H9 (cell line): ENCODE data around the gene ZSWIM2. TPM values are rescaled to one million over a fixed set of nuclear protein-coding genes. Genes with fewer than 3 reads are reported as not detected.
A peak's percentile ranks its signal among the peaks of the same experiment; 100 is the strongest.

ENCODE experiments used
- DNase-seq: peaks from one replicate; pipeline ENCODE4 v3.0.0-alpha.2; 2017
- H2AFZ ChIP-seq: one replicate; pipeline ENCODE4 v1.6.1; 2013; ENCODE audit warnings: mild to moderate bottlenecking, low read length, control low read depth, moderate library complexity
- H2AK5ac ChIP-seq: 2 replicates; pipeline ENCODE4 v1.6.1; 2013; ENCODE audit warnings: low read length, control low read depth, mixed read lengths; ENCODE audit not compliant: insufficient read length
- H2BK120ac ChIP-seq: one replicate; pipeline ENCODE4 v1.6.1; 2013; ENCODE audit warnings: low read depth, mild to moderate bottlenecking, low read length, control low read depth, inconsistent platforms; ENCODE audit not compliant: poor library complexity, severe bottlenecking
- H2BK12ac ChIP-seq: 2 replicates; pipeline ENCODE4 v1.6.1; 2013; ENCODE audit warnings: low read length, control low read depth, mixed read lengths, low read depth; ENCODE audit not compliant: insufficient read length
- H2BK15ac ChIP-seq: 2 replicates; pipeline ENCODE4 v1.6.1; 2013; ENCODE audit warnings: low read depth, low read length, control low read depth
- H2BK20ac ChIP-seq: one replicate; pipeline ENCODE4 v1.6.1; 2013; ENCODE audit warnings: low read depth, mild to moderate bottlenecking, low read length, control low read depth, inconsistent platforms; ENCODE audit not compliant: poor library complexity, severe bottlenecking
- H2BK5ac ChIP-seq: 2 replicates; pipeline ENCODE4 v1.6.1; 2013; ENCODE audit warnings: low read length, control low read depth, mixed read lengths; ENCODE audit not compliant: insufficient read length
- H3K14ac ChIP-seq: 2 replicates; pipeline ENCODE4 v1.6.1; 2013; ENCODE audit warnings: low read length, control low read depth; ENCODE audit not compliant: insufficient read depth
- H3K18ac ChIP-seq: 2 replicates; pipeline ENCODE4 v1.6.1; 2013; ENCODE audit warnings: low read depth, mild to moderate bottlenecking, mixed read lengths, low read length, control low read depth; ENCODE audit not compliant: insufficient read length
- H3K23ac ChIP-seq: 2 replicates; pipeline ENCODE4 v1.6.1; 2013; ENCODE audit warnings: low read length, control low read depth, mixed read lengths, low read depth; ENCODE audit not compliant: insufficient read length
- H3K23me2 ChIP-seq: 2 replicates; pipeline ENCODE4 v1.6.1; 2013; ENCODE audit warnings: low read depth, mild to moderate bottlenecking, mixed read lengths, low read length, control low read depth; ENCODE audit not compliant: insufficient read length, poor library complexity, severe bottlenecking
- H3K27ac ChIP-seq: 2 replicates; pipeline ENCODE4 v1.5.1; 2013; ENCODE audit warnings: low read length, control low read depth, mixed read lengths, low read depth; ENCODE audit not compliant: insufficient read length
- H3K27me3 ChIP-seq: 2 replicates; pipeline ENCODE4 v1.6.1; 2013; ENCODE audit warnings: low read length, control low read depth, inconsistent platforms; ENCODE audit not compliant: insufficient read depth
- H3K4ac ChIP-seq: 2 replicates; pipeline ENCODE4 v1.6.1; 2013; ENCODE audit warnings: low read depth, mild to moderate bottlenecking, control low read depth, inconsistent platforms, low read length, moderate library complexity
- H3K4me1 ChIP-seq: 2 replicates; pipeline ENCODE4 v1.6.1; 2013; ENCODE audit warnings: low read length, control low read depth, inconsistent platforms; ENCODE audit not compliant: insufficient read depth
- H3K4me2 ChIP-seq: 2 replicates; pipeline ENCODE4 v1.6.1; 2013; ENCODE audit warnings: low read length, control low read depth, mixed read lengths; ENCODE audit not compliant: insufficient read length, insufficient read depth
- H3K56ac ChIP-seq: 2 replicates; pipeline ENCODE4 v1.6.1; 2013; ENCODE audit warnings: low read depth, mild to moderate bottlenecking, mixed read lengths, low read length, control low read depth; ENCODE audit not compliant: insufficient read length
- H3K79me1 ChIP-seq: 2 replicates; pipeline ENCODE4 v1.6.1; 2013; ENCODE audit warnings: low read depth, mild to moderate bottlenecking, moderate library complexity, low read length, control low read depth, inconsistent platforms; ENCODE audit not compliant: insufficient read depth, poor library complexity, severe bottlenecking
- H3K79me2 ChIP-seq: 2 replicates; pipeline ENCODE4 v1.6.1; 2013; ENCODE audit warnings: low read length, control low read depth, inconsistent platforms; ENCODE audit not compliant: insufficient read depth
- H3K9ac ChIP-seq: 2 replicates; pipeline ENCODE4 v1.6.1; 2013; ENCODE audit warnings: low read length, control low read depth, mixed read lengths; ENCODE audit not compliant: insufficient read length; ENCODE audit errors: extremely low read depth
- H3K9me3 ChIP-seq: one replicate; pipeline ENCODE4 v1.6.1; 2013; ENCODE audit warnings: low read depth, low read length, inconsistent platforms; ENCODE audit not compliant: control insufficient read depth
- H3T11ph ChIP-seq: one replicate; pipeline ENCODE4 v1.6.1; 2013; ENCODE audit warnings: mild to moderate bottlenecking, low read length, control low read depth, inconsistent platforms
- H4K20me1 ChIP-seq: one replicate; pipeline ENCODE4 v1.6.1; 2013; ENCODE audit not compliant: control insufficient read depth, insufficient read length, insufficient read depth
- H4K5ac ChIP-seq: 2 replicates; pipeline ENCODE4 v1.6.1; 2013; ENCODE audit warnings: low read depth, mild to moderate bottlenecking, mixed read lengths, low read length, control low read depth; ENCODE audit not compliant: insufficient read length
- H4K8ac ChIP-seq: replicated peaks from 2 replicates; pipeline ENCODE4 v1.6.1; 2013; ENCODE audit warnings: low read length, control low read depth, mixed read lengths, low read depth; ENCODE audit not compliant: insufficient read length
- H4K91ac ChIP-seq: 2 replicates; pipeline ENCODE4 v1.6.1; 2013; ENCODE audit warnings: low read depth, mild to moderate bottlenecking, moderate library complexity, mixed read lengths, low read length, control low read depth; ENCODE audit not compliant: insufficient read length
- H3K27ac Mint-ChIP-seq, 3 experiments: 2 replicates in 2 of 3; 3 replicates in 1 of 3; pipeline ENCODE4 v1.8.0; 2020 to 2021; ENCODE audit warnings: mixed read lengths in 3 of 3, mild to moderate bottlenecking in 1 of 3, moderate library complexity in 1 of 3
- H3K27me3 Mint-ChIP-seq: 2 replicates; pipeline ENCODE4 v1.8.0; 2021; ENCODE audit warnings: low read depth, mild to moderate bottlenecking, moderate library complexity, mixed read lengths
- H3K36me3 Mint-ChIP-seq, 3 experiments: 2 replicates in 2 of 3; 3 replicates in 1 of 3; pipeline ENCODE4 v1.8.0; 2020 to 2021; ENCODE audit warnings: low read depth in 3 of 3, mixed read lengths in 3 of 3; ENCODE audit not compliant: insufficient read depth in 1 of 3
- H3K4me1 Mint-ChIP-seq, 2 experiments: 2 replicates each; pipeline ENCODE4 v1.8.0; 2020; ENCODE audit warnings: mixed read lengths in 2 of 2
- H3K4me3 Mint-ChIP-seq, 2 experiments: 2 replicates in 1 of 2; 3 replicates in 1 of 2; pipeline ENCODE4 v1.8.0; 2020 to 2021; ENCODE audit warnings: mild to moderate bottlenecking in 2 of 2, mixed read lengths in 2 of 2, moderate library complexity in 1 of 2
- H3K9me3 Mint-ChIP-seq, 2 experiments: 2 replicates in 1 of 2; 3 replicates in 1 of 2; pipeline ENCODE4 v1.8.0; 2020; ENCODE audit warnings: mild to moderate bottlenecking in 2 of 2, mixed read lengths in 2 of 2, moderate library complexity in 1 of 2
- WGBS: extraction: QIAGEN DNeasy Blood & Tissue Kit; methylation state at CpG from one replicate; pipeline ENCODE4 v1.1.7; 2013; ENCODE audit warnings: missing lambda C conversion rate, low lambda C conversion rate, mixed read lengths; ENCODE audit not compliant: insufficient read length; ENCODE audit errors: extremely low coverage; 5-methylcytosine and 5-hydroxymethylcytosine counted together
- total RNA-seq: library from RNA; stranded (reverse); gene quantifications from 2 replicates; pipeline ENCODE4 v1.2.1, GENCODE V29; 2021
- TF ChIP-seq, protein P1 (sequence below): fragments of 200-600 bp; sonication (generic); conservative IDR thresholded peaks from 3 replicates; pipeline ENCODE4 v1.8.0; 2021; ENCODE audit warnings: antibody characterized with exemption, mild to moderate bottlenecking

ZSWIM2 gene
- total RNA-seq, 1 experiment from 2014 or later: not detected

DNA sequence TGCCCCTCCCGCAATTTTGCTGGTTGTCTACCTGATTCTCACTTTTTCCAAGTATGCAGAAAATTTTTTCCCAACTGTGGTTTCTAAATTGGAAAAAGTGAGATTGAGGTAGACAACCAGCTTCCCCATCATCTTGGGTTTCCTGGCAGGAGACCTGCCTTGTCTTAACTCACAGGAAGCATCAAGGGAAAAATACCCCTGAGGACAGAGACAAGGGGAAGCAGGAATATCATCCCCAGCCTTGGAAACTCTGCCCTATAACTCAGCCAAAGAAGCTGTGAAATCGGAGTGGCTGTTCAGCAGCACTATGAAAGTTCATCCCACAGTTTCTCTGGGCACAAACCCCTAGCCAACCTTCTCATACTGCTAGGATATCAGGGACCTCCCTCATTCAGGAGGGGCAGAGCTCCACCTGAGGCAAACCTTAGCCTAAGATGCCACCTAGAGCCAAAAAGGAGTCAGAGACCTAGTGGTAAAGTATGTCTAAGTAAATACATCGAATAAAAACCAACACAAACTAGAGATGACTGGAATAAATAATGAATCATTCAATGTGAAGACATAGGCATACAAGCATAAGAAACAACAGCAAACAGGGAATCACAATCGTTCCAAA lies 68.2 kb downstream of the ZSWIM2 start:
- Histone ChIP-seq H3K18ac (no peak overlapping the region), H2BK5ac (no peak overlapping the region)
- H3K9me3 Mint-ChIP-seq: peaks cover 0 to 11% of the 10 kb centered on the region in 2 experiments; a peak in 4 of 5 replicates

More for the DNA sequence above, 68.2 kb downstream of the ZSWIM2 start:
- no CpG with 5 or more reads among the region's 4 CpGs for WGBS
- no peak overlapping the region for H2BK12ac ChIP-seq
- H4K8ac ChIP-seq: no peak overlapping the region
- no peak overlapping the region for H3K23ac ChIP-seq
- peaks cover 0 to 2% of the 10 kb centered on the region in 2 experiments; a peak in 1 of 4 replicates for H3K4me1 Mint-ChIP-seq
- H2BK15ac ChIP-seq: no peak overlapping the region
- H3K27me3 ChIP-seq: no peaks in the 10 kb centered on the region
- no peaks in the 10 kb centered on the region for H3K23me2 ChIP-seq
- no peaks in the 10 kb centered on the region for H4K20me1 ChIP-seq
- H3K27ac Mint-ChIP-seq: peak overlapping the region in 1 of 3 experiments; percentile 75; a peak in 1 of 7 replicates
- H2BK120ac ChIP-seq: no peak overlapping the region
- no peak overlapping the region for H2AK5ac ChIP-seq
- H2AFZ ChIP-seq: peak overlapping the region; percentile 76
- TF ChIP-seq, protein P1, sequence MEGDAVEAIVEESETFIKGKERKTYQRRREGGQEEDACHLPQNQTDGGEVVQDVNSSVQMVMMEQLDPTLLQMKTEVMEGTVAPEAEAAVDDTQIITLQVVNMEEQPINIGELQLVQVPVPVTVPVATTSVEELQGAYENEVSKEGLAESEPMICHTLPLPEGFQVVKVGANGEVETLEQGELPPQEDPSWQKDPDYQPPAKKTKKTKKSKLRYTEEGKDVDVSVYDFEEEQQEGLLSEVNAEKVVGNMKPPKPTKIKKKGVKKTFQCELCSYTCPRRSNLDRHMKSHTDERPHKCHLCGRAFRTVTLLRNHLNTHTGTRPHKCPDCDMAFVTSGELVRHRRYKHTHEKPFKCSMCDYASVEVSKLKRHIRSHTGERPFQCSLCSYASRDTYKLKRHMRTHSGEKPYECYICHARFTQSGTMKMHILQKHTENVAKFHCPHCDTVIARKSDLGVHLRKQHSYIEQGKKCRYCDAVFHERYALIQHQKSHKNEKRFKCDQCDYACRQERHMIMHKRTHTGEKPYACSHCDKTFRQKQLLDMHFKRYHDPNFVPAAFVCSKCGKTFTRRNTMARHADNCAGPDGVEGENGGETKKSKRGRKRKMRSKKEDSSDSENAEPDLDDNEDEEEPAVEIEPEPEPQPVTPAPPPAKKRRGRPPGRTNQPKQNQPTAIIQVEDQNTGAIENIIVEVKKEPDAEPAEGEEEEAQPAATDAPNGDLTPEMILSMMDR: peak; percentile 80
- H2BK20ac ChIP-seq: no peak overlapping the region
- H3K14ac ChIP-seq: no peak overlapping the region
- H3K27ac ChIP-seq: no peak overlapping the region
- no peak overlapping the region for H3K4me2 ChIP-seq
- H3K4me1 ChIP-seq: no peaks in the 10 kb centered on the region
- H3K27me3 Mint-ChIP-seq: no peaks in the 10 kb centered on the region
- H3K36me3 Mint-ChIP-seq: no peaks in the 10 kb centered on the region; a peak in 1 of 7 replicates
- H3K79me1 ChIP-seq: no peaks in the 10 kb centered on the region
- peak; percentile 71 for DNase-seq
- H3K9ac ChIP-seq: no peak overlapping the region
- H4K5ac ChIP-seq: no peak overlapping the region
- H3T11ph ChIP-seq: no peak overlapping the region
- H3K4me3 Mint-ChIP-seq: no peak overlapping the region
- no peak overlapping the region for H3K56ac ChIP-seq
- H3K9me3 ChIP-seq: no peaks in the 10 kb centered on the region
- H4K91ac ChIP-seq: no peak overlapping the region
- H3K4ac ChIP-seq: no peak overlapping the region
- no peaks in the 10 kb centered on the region for H3K79me2 ChIP-seq

Other genes with a start within 250 kb of the ZSWIM2 start
- gene FAM171B, start 155.1 kb downstream of the ZSWIM2 start, total RNA-seq: 6.1 and 6.2 TPM in 2 replicates